ENCODE data around the gene MOCS1.

The MOCS1 gene

DNA sequence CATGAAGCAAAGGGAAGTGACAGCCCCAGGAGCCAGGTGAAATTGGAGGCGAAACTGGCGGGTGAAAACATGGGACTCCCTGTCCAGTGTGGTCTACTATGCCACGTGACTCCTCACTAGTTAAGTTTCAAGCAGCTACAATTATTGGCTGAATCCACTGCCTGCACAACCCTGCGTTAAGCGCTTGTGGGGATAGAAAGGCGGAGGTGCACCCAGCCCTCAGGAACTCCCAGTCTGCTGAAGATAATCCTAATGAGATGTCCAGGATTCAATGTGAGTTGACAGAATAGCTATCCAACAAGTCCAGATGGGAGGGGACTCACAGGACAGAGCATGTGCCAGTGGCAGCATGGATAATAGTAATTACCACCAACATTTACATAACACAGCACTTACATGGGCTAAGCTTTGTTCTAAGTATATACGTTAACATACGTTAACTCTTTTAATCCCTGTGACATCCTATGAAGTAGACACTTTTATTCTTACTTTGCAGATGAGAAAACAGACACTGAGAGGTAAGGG lies 1.8 kb downstream of the MOCS1 start:
- H3K9me3 ChIP-seq (ENCODE audit: insufficient read depth, low read depth, low read length), result no peaks in the 10 kb centered on the region
- 0 out of 2 replicates have a peak overlapping the region, but pooled peaks have one; percentile 95 for H3K4me3 ChIP-seq (ENCODE audit: low read length)
- no peaks in the 10 kb centered on the region for H3K36me3 ChIP-seq (ENCODE audit: insufficient read depth, low read length)
- H3K27ac ChIP-seq (ENCODE audit: low read depth, low read length), result no peak overlapping the region
- WGBS, result 88% methylated on average over 8 of the region's 8 CpGs
- H3K4me1 ChIP-seq (ENCODE audit: insufficient read depth, low read length), result peaks cover 26% of the 10 kb centered on the region
- peaks cover 7% of the 10 kb centered on the region; the same call in 1 of the 2 replicates for H3K27me3 ChIP-seq (ENCODE audit: insufficient read depth, low read length)
- H3K9ac ChIP-seq (ENCODE audit: low read depth, low read length), result no peak overlapping the region

DNA sequence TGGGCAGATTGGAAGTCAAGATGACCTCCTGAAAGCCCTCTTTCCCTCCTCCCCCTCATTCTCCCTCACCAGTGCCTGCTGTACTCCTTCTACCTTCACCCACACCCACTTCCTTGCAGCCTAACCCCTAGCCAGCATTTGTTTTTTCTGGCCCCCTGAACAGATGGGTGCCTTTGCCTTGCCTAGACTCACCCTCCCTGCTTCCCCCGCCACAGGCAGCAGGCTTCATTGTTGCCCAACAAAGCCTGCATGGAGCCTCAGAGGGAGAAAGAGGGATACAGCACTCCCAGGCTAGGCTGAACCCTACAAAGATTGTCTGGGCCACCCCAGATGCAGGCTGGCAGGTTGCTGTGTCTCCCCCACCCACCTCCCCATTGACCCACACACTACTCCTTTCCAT lies 2.7 kb downstream of the MOCS1 start:
- H3K36me3 ChIP-seq (ENCODE audit: insufficient read depth, low read length), result peaks cover 5% of the 10 kb centered on the region; the same call in 1 of the 2 replicates
- 90% methylated on average over 1 of the region's 1 CpG for WGBS
- no peak overlapping the region for H3K9ac ChIP-seq (ENCODE audit: low read depth, low read length)
- peaks cover 7% of the 10 kb centered on the region; the same call in 1 of the 2 replicates for H3K27me3 ChIP-seq (ENCODE audit: insufficient read depth, low read length)
- no peak overlapping the region for H3K27ac ChIP-seq (ENCODE audit: low read depth, low read length)
- no peak overlapping the region for H3K4me3 ChIP-seq (ENCODE audit: low read length)
- H3K4me1 ChIP-seq (ENCODE audit: insufficient read depth, low read length), result peaks cover 26% of the 10 kb centered on the region
- H3K9me3 ChIP-seq (ENCODE audit: insufficient read depth, low read depth, low read length), result no peaks in the 10 kb centered on the region

GRCh38 chr6:39930540-39930939 lies 3.7 kb downstream of the MOCS1 start:
- Histone ChIP-seq H3K9ac (ENCODE audit: low read depth, low read length) (no peak overlapping the region), H3K9me3 (ENCODE audit: insufficient read depth, low read depth, low read length) (no peaks in the 10 kb centered on the region), H3K27ac (ENCODE audit: low read depth, low read length) (no peak overlapping the region), H3K27me3 (ENCODE audit: insufficient read depth, low read length) (peaks cover 7% of the 10 kb centered on the region; the same call in 1 of the 2 replicates), H3K4me1 (ENCODE audit: insufficient read depth, low read length) (peaks cover 26% of the 10 kb centered on the region), H3K36me3 (ENCODE audit: insufficient read depth, low read length) (peaks cover 7% of the 10 kb centered on the region), H3K4me3 (ENCODE audit: low read length) (no peak overlapping the region)
- whole genome bisulfite sequencing, result 94% methylated on average over 4 of the region's 4 CpGs

- Histone ChIP-seq H3K4me1 (ENCODE audit: insufficient read depth, low read length) (peaks cover 25% of the 10 kb centered on the region), H3K27me3 (ENCODE audit: insufficient read depth, low read length) (peaks cover 4% of the 10 kb centered on the region; the same call in 1 of the 2 replicates), H3K4me3 (ENCODE audit: low read length) (no peak overlapping the region), H3K9ac (ENCODE audit: low read depth, low read length) (no peak overlapping the region), H3K36me3 (ENCODE audit: insufficient read depth, low read length) (peaks cover 11% of the 10 kb centered on the region), H3K27ac (ENCODE audit: low read depth, low read length) (no peak overlapping the region), H3K9me3 (ENCODE audit: insufficient read depth, low read depth, low read length) (no peaks in the 10 kb centered on the region)
- WGBS, result 92% methylated on average over 11 of the region's 11 CpGs
These were observed 4.4 kb downstream of the MOCS1 start for GRCh38 chr6:39929733-39930461.

DNA sequence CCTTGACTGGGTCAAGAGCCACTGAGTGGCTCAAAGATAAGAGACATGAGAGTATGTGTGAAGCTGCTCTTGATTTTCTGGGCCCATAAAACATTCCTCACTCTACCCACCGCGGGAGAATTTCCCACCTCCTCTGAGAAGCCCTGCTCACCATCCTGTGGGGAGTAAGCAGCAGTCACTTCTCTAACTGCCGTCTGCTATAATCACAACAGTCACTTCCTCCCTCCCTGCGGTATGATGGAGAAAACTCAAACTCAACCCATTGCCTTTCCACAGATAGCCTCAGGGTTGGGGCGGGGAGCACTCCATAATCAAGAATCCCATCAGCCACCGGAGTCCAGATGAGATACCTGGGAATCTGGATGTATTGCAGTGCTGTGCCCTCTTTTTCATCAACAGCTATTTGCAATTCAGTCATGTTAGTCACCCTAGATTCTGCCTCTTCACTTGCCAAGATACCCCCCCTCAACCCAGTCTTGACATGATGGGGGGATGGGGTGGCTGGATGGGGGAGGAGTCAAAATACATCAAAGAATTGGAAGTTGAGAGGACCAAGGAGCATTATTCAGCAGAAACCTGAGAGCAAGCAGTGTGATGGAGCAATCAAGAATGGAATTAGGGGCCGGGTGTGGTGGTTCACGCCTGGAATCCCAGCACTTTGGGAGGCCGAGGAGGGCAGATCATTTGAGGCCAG lies 5.1 kb downstream of the MOCS1 start:
- WGBS, result 91% methylated on average over 9 of the region's 9 CpGs
- peaks cover 19% of the 10 kb centered on the region for H3K36me3 ChIP-seq (ENCODE audit: insufficient read depth, low read length)
- no peak overlapping the region for H3K4me3 ChIP-seq (ENCODE audit: low read length)
- H3K9ac ChIP-seq (ENCODE audit: low read depth, low read length), result no peak overlapping the region
- peaks cover 20% of the 10 kb centered on the region for H3K4me1 ChIP-seq (ENCODE audit: insufficient read depth, low read length)
- no peak overlapping the region for H3K27ac ChIP-seq (ENCODE audit: low read depth, low read length)
- H3K9me3 ChIP-seq (ENCODE audit: insufficient read depth, low read depth, low read length), result no peaks in the 10 kb centered on the region
- H3K27me3 ChIP-seq (ENCODE audit: insufficient read depth, low read length), result no peaks in the 10 kb centered on the region

GRCh38 chr6:39927159-39927558 lies 7.1 kb downstream of the MOCS1 start:
- Histone ChIP-seq H3K4me3 (ENCODE audit: low read length) (no peak overlapping the region), H3K27ac (ENCODE audit: low read depth, low read length) (no peak overlapping the region), H3K36me3 (ENCODE audit: insufficient read depth, low read length) (peaks cover 19% of the 10 kb centered on the region), H3K4me1 (ENCODE audit: insufficient read depth, low read length) (peaks cover 3% of the 10 kb centered on the region; the same call in 1 of the 2 replicates), H3K9ac (ENCODE audit: low read depth, low read length) (no peak overlapping the region), H3K27me3 (ENCODE audit: insufficient read depth, low read length) (no peaks in the 10 kb centered on the region), H3K9me3 (ENCODE audit: insufficient read depth, low read depth, low read length) (no peaks in the 10 kb centered on the region)
- WGBS, result 90% methylated on average over 11 of the region's 11 CpGs

- Histone ChIP-seq H3K27ac (ENCODE audit: low read depth, low read length) (no peak overlapping the region), H3K9me3 (ENCODE audit: insufficient read depth, low read depth, low read length) (no peaks in the 10 kb centered on the region), H3K27me3 (ENCODE audit: insufficient read depth, low read length) (no peaks in the 10 kb centered on the region), H3K4me3 (ENCODE audit: low read length) (no peak overlapping the region), H3K4me1 (ENCODE audit: insufficient read depth, low read length) (0 out of 2 replicates have a peak, but pooled peaks cover 1% of the 10 kb centered on the region), H3K36me3 (ENCODE audit: insufficient read depth, low read length) (peaks cover 19% of the 10 kb centered on the region), H3K9ac (ENCODE audit: low read depth, low read length) (no peak overlapping the region)
- WGBS, result 93% methylated on average over 2 of the region's 3 CpGs
These were observed 7.6 kb downstream of the MOCS1 start for GRCh38 chr6:39926668-39927067.

- Histone ChIP-seq H3K27ac (ENCODE audit: low read depth, low read length) (no peak overlapping the region), H3K4me3 (ENCODE audit: low read length) (no peak overlapping the region), H3K9me3 (ENCODE audit: insufficient read depth, low read depth, low read length) (no peaks in the 10 kb centered on the region), H3K9ac (ENCODE audit: low read depth, low read length) (no peak overlapping the region), H3K4me1 (ENCODE audit: insufficient read depth, low read length) (no peaks in the 10 kb centered on the region), H3K36me3 (ENCODE audit: insufficient read depth, low read length) (peaks cover 19% of the 10 kb centered on the region), H3K27me3 (ENCODE audit: insufficient read depth, low read length) (no peaks in the 10 kb centered on the region)
- 97% methylated on average over 3 of the region's 3 CpGs for WGBS
These were observed 8.4 kb downstream of the MOCS1 start for GRCh38 chr6:39925931-39926290.

GRCh38 chr6:39925191-39925930 lies 8.9 kb downstream of the MOCS1 start:
- H3K36me3 ChIP-seq (ENCODE audit: insufficient read depth, low read length), result peaks cover 19% of the 10 kb centered on the region
- 96% methylated on average over 22 of the region's 22 CpGs for WGBS
- no peak overlapping the region for H3K4me3 ChIP-seq (ENCODE audit: low read length)
- H3K9ac ChIP-seq (ENCODE audit: low read depth, low read length), result no peak overlapping the region
- no peaks in the 10 kb centered on the region for H3K9me3 ChIP-seq (ENCODE audit: insufficient read depth, low read depth, low read length)
- H3K4me1 ChIP-seq (ENCODE audit: insufficient read depth, low read length), result no peaks in the 10 kb centered on the region
- H3K27ac ChIP-seq (ENCODE audit: low read depth, low read length), result no peak overlapping the region
- H3K27me3 ChIP-seq (ENCODE audit: insufficient read depth, low read length), result no peaks in the 10 kb centered on the region

DNA sequence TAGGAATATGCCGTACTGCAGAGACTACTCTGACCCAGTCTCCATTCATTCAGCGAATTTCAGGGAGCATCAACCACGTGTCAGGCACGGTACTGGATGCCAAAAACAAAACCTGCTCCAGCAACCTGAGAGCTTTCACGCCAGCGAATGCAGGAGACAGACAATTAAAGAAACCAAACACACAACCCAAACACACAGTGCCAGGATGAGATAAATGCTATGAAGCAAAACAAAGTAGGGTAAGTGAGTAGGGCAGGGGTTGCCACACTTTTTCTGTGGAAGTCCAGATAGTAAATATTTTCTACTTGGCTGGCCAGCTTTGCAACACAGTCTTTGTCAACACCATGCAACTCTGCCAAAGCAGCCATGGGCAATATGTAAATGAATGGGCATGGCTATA lies 10.0 kb downstream of the MOCS1 start:
- Histone ChIP-seq H3K36me3 (ENCODE audit: insufficient read depth, low read length) (peaks cover 21% of the 10 kb centered on the region), H3K9ac (ENCODE audit: low read depth, low read length) (no peak overlapping the region), H3K9me3 (ENCODE audit: insufficient read depth, low read depth, low read length) (no peaks in the 10 kb centered on the region), H3K4me3 (ENCODE audit: low read length) (no peak overlapping the region), H3K27me3 (ENCODE audit: insufficient read depth, low read length) (no peaks in the 10 kb centered on the region), H3K4me1 (ENCODE audit: insufficient read depth, low read length) (no peaks in the 10 kb centered on the region), H3K27ac (ENCODE audit: low read depth, low read length) (no peak overlapping the region)
- WGBS, result 93% methylated on average over 6 of the region's 6 CpGs

DNA sequence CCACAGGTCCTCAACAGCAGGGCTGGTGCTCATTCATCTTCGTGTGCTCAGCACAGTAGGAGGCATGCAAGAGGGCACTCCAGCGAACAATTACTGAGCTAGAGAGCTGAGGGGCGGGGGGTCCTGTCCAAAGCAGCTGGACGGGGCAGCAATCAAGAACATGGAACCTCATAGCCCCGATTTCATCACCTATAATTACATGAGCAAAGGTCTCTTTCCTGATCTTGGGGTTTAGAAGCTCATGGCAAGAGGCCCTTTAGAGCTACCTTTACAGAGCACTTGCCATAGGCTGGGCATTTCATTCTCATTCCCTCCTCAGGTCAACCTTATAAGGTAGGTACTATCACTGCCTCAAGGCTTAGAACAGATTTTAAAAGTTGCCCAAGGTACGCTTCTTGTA lies 10.4 kb downstream of the MOCS1 start:
- Histone ChIP-seq H3K4me1 (ENCODE audit: insufficient read depth, low read length) (no peaks in the 10 kb centered on the region), H3K27me3 (ENCODE audit: insufficient read depth, low read length) (no peaks in the 10 kb centered on the region), H3K9me3 (ENCODE audit: insufficient read depth, low read depth, low read length) (no peaks in the 10 kb centered on the region), H3K4me3 (ENCODE audit: low read length) (no peak overlapping the region), H3K27ac (ENCODE audit: low read depth, low read length) (no peak overlapping the region), H3K9ac (ENCODE audit: low read depth, low read length) (no peak overlapping the region), H3K36me3 (ENCODE audit: insufficient read depth, low read length) (peaks cover 21% of the 10 kb centered on the region)
- 81% methylated on average over 6 of the region's 6 CpGs for WGBS

Data from HUES64 (cell line).